Measurements from ENCODE around the gene AOPEP. TPM values are rescaled to one million over a fixed set of nuclear protein-coding genes. Genes with fewer than 3 reads are reported as not detected.

Gene AOPEP
- total and polyA plus RNA-seq, 12 donors: 110 to 250 (median 161) TPM

DNA sequence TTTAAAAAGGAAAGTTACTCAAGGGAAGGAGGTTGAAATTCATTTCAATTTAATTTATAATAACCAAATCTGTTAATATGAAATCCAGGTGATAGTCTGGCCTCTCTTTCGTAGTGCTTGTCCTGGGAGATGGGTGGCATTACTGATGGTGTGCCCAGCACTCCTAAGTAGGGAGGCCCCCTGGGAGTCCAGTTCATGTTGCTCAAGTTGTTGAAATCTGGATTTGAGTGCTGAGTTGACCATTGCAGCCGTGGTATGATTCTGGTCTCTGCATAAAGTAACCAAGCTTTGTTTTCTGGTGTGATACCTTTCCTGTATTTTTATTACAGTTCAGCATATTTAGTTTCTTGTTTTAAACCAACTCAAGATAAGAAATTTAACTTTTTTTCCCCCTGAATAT lies 303.2 kb downstream of the AOPEP start:
- Histone ChIP-seq H3K9me3 (no peaks in the 10 kb centered on the region), H3K4me1 (peaks cover 5 to 100% (median 94%) of the 10 kb centered on the region in 9 donors), H3K27me3 (no peaks in the 10 kb centered on the region), H3K36me3 (peaks cover 0 to 61% (median 0%) of the 10 kb centered on the region in 9 donors), H3K27ac (peak overlapping the region in 5 of 10 donors; percentile 1 to 81 (median 60)), H3K4me3 (no peak overlapping the region)
- 43 to 48% methylated on average over 2 of the region's 2 CpGs for WGBS, 2 donors
- DNase-seq (no peak), ATAC-seq (no peak)
- intact Hi-C loops (cut with DNase I): loop anchor here in 3 of 10 donors (5.0 to 10.0 kb wide), 3 partner anchors 38 to 245 kb away; no protein-coding TSS in a partner anchor
- no peak for TF ChIP-seq CTCF (IDR thresholded peaks at IDR 0.05)

- peaks cover 0 to 67% (median 0%) of the 10 kb centered on the region in 9 donors for H3K36me3 ChIP-seq
- H3K27ac ChIP-seq: peak overlapping the region in 7 of 10 donors; percentile 1 to 81 (median 60)
- no peaks in the 10 kb centered on the region for H3K27me3 ChIP-seq
- 52 to 61% methylated on average over 4 of the region's 4 CpGs for WGBS, 2 donors
- H3K9me3 ChIP-seq: no peaks in the 10 kb centered on the region
- intact Hi-C loops (cut with DNase I): loop anchor here in 1 of 10 donors (10.0 kb wide), 1 partner anchor 54 kb away; no protein-coding TSS in a partner anchor
- H3K4me1 ChIP-seq: peaks cover 0 to 100% (median 88%) of the 10 kb centered on the region in 9 donors
- TF ChIP-seq CTCF (IDR thresholded peaks at IDR 0.05): no peak
- no peak for ATAC-seq
- no peak overlapping the region for H3K4me3 ChIP-seq
- no peak for DNase-seq
These were observed 303.8 kb downstream of the AOPEP start for GRCh38 chr9:95030344-95030743.

GRCh38 chr9:95030920-95031642 lies 304.6 kb downstream of the AOPEP start:
- H3K27me3 ChIP-seq: no peaks in the 10 kb centered on the region
- H3K36me3 ChIP-seq: peaks cover 0 to 69% (median 0%) of the 10 kb centered on the region in 9 donors
- intact Hi-C loops (cut with DNase I): loop anchor here in 1 of 10 donors (10.0 kb wide), 1 partner anchor 54 kb away; no protein-coding TSS in a partner anchor
- WGBS, 2 donors: 43 to 59% methylated on average over 10 of the region's 10 CpGs
- H3K27ac ChIP-seq: peak overlapping the region in 8 of 10 donors; percentile 25 to 81 (median 60)
- no peak for DNase-seq
- no peaks in the 10 kb centered on the region for H3K9me3 ChIP-seq
- TF ChIP-seq CTCF (IDR thresholded peaks at IDR 0.05): no peak
- no peak for ATAC-seq
- H3K4me1 ChIP-seq: peaks cover 6 to 100% (median 84%) of the 10 kb centered on the region in 9 donors
- no peak overlapping the region for H3K4me3 ChIP-seq

DNA sequence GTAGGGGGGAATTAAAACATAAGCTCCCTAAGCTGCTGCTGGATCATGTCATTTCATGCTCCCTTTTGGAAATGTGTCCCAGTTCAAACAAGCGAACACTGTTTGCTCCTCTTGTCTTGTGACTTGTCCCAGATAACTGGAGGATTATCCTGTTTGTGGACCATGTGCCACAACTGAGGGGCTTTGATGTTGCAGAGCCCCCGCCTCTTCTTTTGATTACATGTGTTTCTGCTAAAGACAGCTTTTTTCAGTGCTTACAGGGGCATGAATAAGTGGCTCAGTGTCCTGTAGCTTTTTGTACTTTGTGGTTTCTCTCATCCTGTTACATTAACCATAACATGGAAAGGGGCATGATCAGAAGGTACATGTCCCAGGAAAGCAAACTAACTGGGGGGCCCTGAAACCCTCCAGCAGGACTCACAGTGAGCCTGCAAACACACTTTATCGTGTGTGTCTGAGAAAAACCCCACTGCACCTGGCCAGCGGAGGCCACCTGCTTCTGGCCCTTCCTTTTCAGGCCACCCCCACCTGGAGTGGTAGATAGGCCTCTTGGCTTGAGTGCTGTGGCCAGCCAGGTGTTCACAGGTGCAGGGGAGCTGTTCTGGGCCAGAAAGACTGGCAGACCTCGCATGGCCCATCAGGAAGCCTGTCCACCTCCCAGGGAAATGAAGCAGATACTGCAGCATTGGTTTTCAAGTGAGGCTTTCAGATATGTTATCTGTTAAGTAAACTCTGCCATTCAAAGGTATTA lies 305.4 kb downstream of the AOPEP start:
- Histone ChIP-seq H3K36me3 (peaks cover 0 to 67% (median 0%) of the 10 kb centered on the region in 9 donors), H3K4me3 (no peak overlapping the region), H3K4me1 (peaks cover 6 to 100% (median 84%) of the 10 kb centered on the region in 9 donors), H3K27me3 (no peaks in the 10 kb centered on the region), H3K9me3 (no peaks in the 10 kb centered on the region), H3K27ac (peak overlapping the region in 8 of 10 donors; percentile 25 to 81 (median 60))
- TF ChIP-seq CTCF (IDR thresholded peaks at IDR 0.05): no peak
- ATAC-seq: peak in 4 of 8 donors; percentile 1 to 40 (median 12)
- intact Hi-C loops (cut with DNase I): loop anchor here in 1 of 10 donors (10.0 kb wide), 1 partner anchor 53 kb away; no protein-coding TSS in a partner anchor
- no peak for DNase-seq
- 61 to 66% methylated on average over 5 of the region's 5 CpGs for WGBS, 2 donors
